SU-DHL-6 (cell line): ENCODE measurements around the gene JKAMP.

Source experiments
- H2AFZ ChIP-seq: fragments of 200-600 bp; sonication (generic); 2 replicates; pipeline ENCODE4 v1.6.1; 2014; ENCODE audit warnings: low read depth, mild to moderate bottlenecking, moderate library complexity, mixed read lengths, antibody characterized with exemption, low read length; ENCODE audit not compliant: severe bottlenecking
- H3F3A ChIP-seq: fragments of 200-600 bp; shearing (Covaris generic); 2 replicates; pipeline ENCODE4 v1.6.0; 2016; ENCODE audit warnings: antibody characterized with exemption, mild to moderate bottlenecking; ENCODE audit not compliant: insufficient read depth
- H3K27ac ChIP-seq: fragments of 200-600 bp; sonication (generic); 2 replicates; pipeline ENCODE4 v1.5.1; 2016; ENCODE audit warnings: low read depth, mild to moderate bottlenecking, low read length, moderate library complexity, mixed read lengths
- H3K27me3 ChIP-seq: fragments of 200-600 bp; sonication (generic), shearing (Covaris generic); 2 replicates; pipeline ENCODE4 v1.6.0; 2014; ENCODE audit warnings: mild to moderate bottlenecking, low read length
- H3K36me3 ChIP-seq: fragments of 200-600 bp; sonication (generic); 2 replicates; pipeline ENCODE4 v1.6.1; 2014; ENCODE audit warnings: mild to moderate bottlenecking, low read length, mixed read lengths
- H3K4me2 ChIP-seq: fragments of 300-600, 200-600 bp; shearing (Covaris generic), sonication (generic); 2 replicates; pipeline ENCODE4 v1.6.0; 2014; ENCODE audit warnings: low read length, low read depth, mild to moderate bottlenecking; ENCODE audit not compliant: poor library complexity, severe bottlenecking
- H3K4me3 ChIP-seq: fragments of 200-600 bp; sonication (generic); 2 replicates; pipeline ENCODE4 v1.5.1; 2014; ENCODE audit warnings: antibody characterized with exemption, low read length, mild to moderate bottlenecking, mixed read lengths; ENCODE audit not compliant: insufficient read depth, poor library complexity, severe bottlenecking
- H3K79me2 ChIP-seq: fragments of 200-600 bp; sonication (generic); 2 replicates; pipeline ENCODE4 v1.6.1; 2014; ENCODE audit warnings: mild to moderate bottlenecking, low read length, moderate library complexity; ENCODE audit not compliant: insufficient read depth
- H3K9ac ChIP-seq: fragments of 200-600 bp; sonication (generic); 2 replicates; pipeline ENCODE4 v1.7.0; 2014; ENCODE audit warnings: mild to moderate bottlenecking, low read length
- H3K9me2 ChIP-seq: fragments of 200-600 bp; sonication (generic); replicated peaks from 2 replicates; pipeline ENCODE4 v1.6.1; 2014; ENCODE audit warnings: low read length; ENCODE audit not compliant: insufficient read depth
- H3K9me3 ChIP-seq: fragments of 200-600 bp; sonication (generic); 2 replicates; pipeline ENCODE4 v1.6.1; 2014; ENCODE audit warnings: low read length, mixed read lengths; ENCODE audit not compliant: insufficient read depth
- H4K20me1 ChIP-seq: fragments of 200-600 bp; sonication (generic); 2 replicates; pipeline ENCODE4 v1.6.1; 2014; ENCODE audit warnings: low read depth, mild to moderate bottlenecking, antibody characterized with exemption, low read length, moderate library complexity, mixed read lengths
- EZH2phosphoT487 ChIP-seq: fragments of 200-600 bp; sonication (generic), shearing (Covaris generic); conservative IDR thresholded peaks from 2 replicates; pipeline ENCODE4 v1.6.1; 2018; ENCODE audit warnings: mild to moderate bottlenecking, antibody characterized with exemption, low read length, moderate library complexity, mixed read lengths
- TF ChIP-seq, protein P1 (sequence below): fragments of 200-600 bp; sonication (generic); IDR thresholded peaks from one replicate; pipeline ENCODE4 v1.5.1; 2017; ENCODE audit warnings: antibody characterized with exemption, mild to moderate bottlenecking, low read length, moderate library complexity; ENCODE audit not compliant: insufficient read depth, poor library complexity, severe bottlenecking

The JKAMP gene

GRCh38 chr14:59483819-59484638, at the start of gene JKAMP, which contains the start of gene L3HYPDH:
Gene JKAMP (plus strand): TSS chr14:59484517. CDS start chr14:59484590, 73 bp downstream.
Gene L3HYPDH (minus strand): TSS chr14:59484408. CDS start chr14:59484316, 92 bp downstream.
- no peak for TF ChIP-seq EZH2phosphoT487
- TF ChIP-seq, protein P1, sequence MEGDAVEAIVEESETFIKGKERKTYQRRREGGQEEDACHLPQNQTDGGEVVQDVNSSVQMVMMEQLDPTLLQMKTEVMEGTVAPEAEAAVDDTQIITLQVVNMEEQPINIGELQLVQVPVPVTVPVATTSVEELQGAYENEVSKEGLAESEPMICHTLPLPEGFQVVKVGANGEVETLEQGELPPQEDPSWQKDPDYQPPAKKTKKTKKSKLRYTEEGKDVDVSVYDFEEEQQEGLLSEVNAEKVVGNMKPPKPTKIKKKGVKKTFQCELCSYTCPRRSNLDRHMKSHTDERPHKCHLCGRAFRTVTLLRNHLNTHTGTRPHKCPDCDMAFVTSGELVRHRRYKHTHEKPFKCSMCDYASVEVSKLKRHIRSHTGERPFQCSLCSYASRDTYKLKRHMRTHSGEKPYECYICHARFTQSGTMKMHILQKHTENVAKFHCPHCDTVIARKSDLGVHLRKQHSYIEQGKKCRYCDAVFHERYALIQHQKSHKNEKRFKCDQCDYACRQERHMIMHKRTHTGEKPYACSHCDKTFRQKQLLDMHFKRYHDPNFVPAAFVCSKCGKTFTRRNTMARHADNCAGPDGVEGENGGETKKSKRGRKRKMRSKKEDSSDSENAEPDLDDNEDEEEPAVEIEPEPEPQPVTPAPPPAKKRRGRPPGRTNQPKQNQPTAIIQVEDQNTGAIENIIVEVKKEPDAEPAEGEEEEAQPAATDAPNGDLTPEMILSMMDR = peak; percentile 49
- Histone ChIP-seq H3K27me3 (no peaks in the 10 kb centered on the region), H3K9me3 (no peaks in the 10 kb centered on the region)

DNA sequence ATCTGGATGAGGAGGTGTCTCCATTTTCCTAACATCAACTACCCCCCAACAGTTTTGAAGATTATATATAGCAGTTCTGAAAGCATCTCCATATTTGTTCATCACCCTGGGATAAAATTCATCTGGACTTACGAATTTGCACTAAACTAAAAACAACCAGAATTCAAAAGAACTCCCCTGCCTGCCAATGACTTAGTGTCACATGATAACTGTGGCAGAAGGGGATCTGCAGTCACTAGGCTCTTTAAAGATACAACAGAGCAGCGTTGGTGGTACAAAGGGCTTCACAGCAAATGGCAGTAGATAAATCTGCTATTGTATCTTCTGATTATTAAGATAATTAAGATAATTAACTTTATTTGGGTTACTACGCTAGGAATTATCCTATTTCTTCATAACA, 49.2 kb upstream of the JKAMP start:
- H3K9me2 ChIP-seq = no peaks in the 10 kb centered on the region
- H3F3A ChIP-seq = no peaks in the 10 kb centered on the region
- no peaks in the 10 kb centered on the region for H3K36me3 ChIP-seq
- no peaks in the 10 kb centered on the region for H3K9me3 ChIP-seq
- H3K79me2 ChIP-seq = no peaks in the 10 kb centered on the region
- no peak overlapping the region for H3K27ac ChIP-seq
- H3K9ac ChIP-seq = no peak overlapping the region
- no peak overlapping the region for H3K4me2 ChIP-seq
- H3K4me3 ChIP-seq = no peak overlapping the region
- no peak for TF ChIP-seq EZH2phosphoT487
- TF ChIP-seq, protein P1 = no peak
- H2AFZ ChIP-seq = no peak overlapping the region
- H3K27me3 ChIP-seq = no peaks in the 10 kb centered on the region
- no peaks in the 10 kb centered on the region for H4K20me1 ChIP-seq

More at GRCh38 chr14:59483819-59484638, at the start of gene JKAMP, which contains the start of gene L3HYPDH:
- peaks cover 4% of the 10 kb centered on the region; the same call in 1 of the 2 replicates for H3F3A ChIP-seq
- H3K9me2 ChIP-seq = no peaks in the 10 kb centered on the region
- H4K20me1 ChIP-seq = no peaks in the 10 kb centered on the region
- H3K27ac ChIP-seq = peak within 1 kb of the TSS; percentile 51
- H3K4me2 ChIP-seq = peak within 1 kb of the TSS; percentile 78
- H2AFZ ChIP-seq = peak within 1 kb of the TSS; percentile 82
- peaks cover 13% of the 10 kb centered on the region for H3K36me3 ChIP-seq
- H3K79me2 ChIP-seq = peaks cover 54% of the 10 kb centered on the region
- peak within 1 kb of the TSS; percentile 91 for H3K9ac ChIP-seq
- H3K4me3 ChIP-seq = peak within 1 kb of the TSS; percentile 93

GRCh38 chr14:59435987-59436386, 48.3 kb upstream of the JKAMP start:
- Histone ChIP-seq H3K79me2 (no peaks in the 10 kb centered on the region), H3K36me3 (no peaks in the 10 kb centered on the region), H3K27ac (no peak overlapping the region), H2AFZ (no peak overlapping the region), H3K9me2 (no peaks in the 10 kb centered on the region), H3K4me3 (no peak overlapping the region), H3F3A (no peaks in the 10 kb centered on the region), H3K27me3 (no peaks in the 10 kb centered on the region), H3K4me2 (no peak overlapping the region), H4K20me1 (no peaks in the 10 kb centered on the region), H3K9me3 (no peaks in the 10 kb centered on the region), H3K9ac (no peak overlapping the region)
- no peak for TF ChIP-seq EZH2phosphoT487
- TF ChIP-seq, protein P1 = no peak
